ENCODE results near the gene ANAPC15.

DNA sequence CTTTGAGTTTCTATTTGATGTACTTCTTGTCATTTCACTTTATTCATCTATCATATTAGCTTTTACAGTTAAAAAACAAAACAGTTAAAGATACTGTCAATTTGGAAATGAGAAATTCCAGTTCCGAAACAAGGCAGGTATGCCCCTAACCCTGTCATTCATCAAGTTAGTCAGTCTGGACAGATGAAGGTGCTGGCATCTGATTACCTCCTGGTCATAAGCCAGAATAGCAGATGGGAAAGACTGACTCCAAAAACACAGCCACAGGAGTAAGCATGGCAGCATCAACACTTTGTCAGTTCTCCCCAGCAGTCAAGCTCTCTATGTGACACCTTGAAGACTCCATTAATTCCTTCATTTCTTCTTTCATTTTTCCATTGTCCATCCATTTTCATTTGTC, 27.5 kb downstream of the ANAPC15 start:
- TF ChIP-seq EZH2 (IDR thresholded peaks at IDR 0.05) (no peak), SP1 (IDR thresholded peaks at IDR 0.05; ENCODE audit: low read depth) (no peak), RAD21 (IDR thresholded peaks at IDR 0.05; ENCODE audit: low read depth) (no peak), POLR2A (IDR thresholded peaks at IDR 0.05; ENCODE audit: borderline replicate concordance, extremely low read depth, insufficient read depth, insufficient read length) (no peak)
- TF ChIP-seq, protein P1, sequence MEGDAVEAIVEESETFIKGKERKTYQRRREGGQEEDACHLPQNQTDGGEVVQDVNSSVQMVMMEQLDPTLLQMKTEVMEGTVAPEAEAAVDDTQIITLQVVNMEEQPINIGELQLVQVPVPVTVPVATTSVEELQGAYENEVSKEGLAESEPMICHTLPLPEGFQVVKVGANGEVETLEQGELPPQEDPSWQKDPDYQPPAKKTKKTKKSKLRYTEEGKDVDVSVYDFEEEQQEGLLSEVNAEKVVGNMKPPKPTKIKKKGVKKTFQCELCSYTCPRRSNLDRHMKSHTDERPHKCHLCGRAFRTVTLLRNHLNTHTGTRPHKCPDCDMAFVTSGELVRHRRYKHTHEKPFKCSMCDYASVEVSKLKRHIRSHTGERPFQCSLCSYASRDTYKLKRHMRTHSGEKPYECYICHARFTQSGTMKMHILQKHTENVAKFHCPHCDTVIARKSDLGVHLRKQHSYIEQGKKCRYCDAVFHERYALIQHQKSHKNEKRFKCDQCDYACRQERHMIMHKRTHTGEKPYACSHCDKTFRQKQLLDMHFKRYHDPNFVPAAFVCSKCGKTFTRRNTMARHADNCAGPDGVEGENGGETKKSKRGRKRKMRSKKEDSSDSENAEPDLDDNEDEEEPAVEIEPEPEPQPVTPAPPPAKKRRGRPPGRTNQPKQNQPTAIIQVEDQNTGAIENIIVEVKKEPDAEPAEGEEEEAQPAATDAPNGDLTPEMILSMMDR (IDR thresholded peaks at IDR 0.05 in 2 of 3, conservative IDR thresholded peaks at IDR 0.05 in 1 of 3; ENCODE audit: borderline replicate concordance in 1 of 3, insufficient read depth in 1 of 3, low read depth in 2 of 3, low read length in 2 of 3): no peak

Measured in HCT116 (cell line).